ENCODE measurements around the gene KIF5C.

The KIF5C gene

DNA sequence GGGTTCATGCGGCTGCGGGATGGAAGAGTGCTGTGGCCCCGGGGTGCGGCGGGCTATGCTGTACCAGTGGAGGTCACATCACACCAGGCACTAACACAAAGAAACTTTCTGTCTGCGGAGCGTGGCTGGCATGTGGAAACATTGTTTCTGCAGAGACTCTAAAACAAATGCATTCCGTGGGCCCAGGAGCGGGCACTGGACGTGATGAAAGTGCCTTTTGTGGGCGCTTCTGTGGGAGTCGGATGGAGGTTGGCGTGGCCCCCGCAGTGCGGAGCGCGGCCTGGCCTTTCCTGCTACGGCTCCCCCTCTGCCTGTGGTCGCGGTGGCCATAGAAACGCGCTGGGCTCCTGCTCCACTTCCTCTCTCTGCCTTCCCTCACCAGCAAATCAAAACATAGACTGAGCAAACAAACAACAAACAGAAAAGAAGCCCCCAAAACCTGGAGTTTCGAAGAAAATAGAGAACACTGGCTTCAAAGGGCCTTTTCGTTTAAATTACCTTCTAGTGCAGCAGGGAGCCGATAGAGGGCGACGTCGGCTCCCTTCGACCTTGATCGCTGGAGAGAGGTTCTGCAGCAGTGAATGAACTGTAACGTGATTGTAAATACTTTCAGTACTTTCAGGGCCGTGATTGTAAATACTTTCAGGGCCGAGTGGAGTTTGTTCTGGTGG lies 51.4 kb downstream of the KIF5C start:
- DNase-seq (ENCODE audit: low read depth): no peak

GRCh38 chr2:148926981-148927401 lies 52.0 kb downstream of the KIF5C start:
- no peak for DNase-seq (ENCODE audit: low read depth)

DNA sequence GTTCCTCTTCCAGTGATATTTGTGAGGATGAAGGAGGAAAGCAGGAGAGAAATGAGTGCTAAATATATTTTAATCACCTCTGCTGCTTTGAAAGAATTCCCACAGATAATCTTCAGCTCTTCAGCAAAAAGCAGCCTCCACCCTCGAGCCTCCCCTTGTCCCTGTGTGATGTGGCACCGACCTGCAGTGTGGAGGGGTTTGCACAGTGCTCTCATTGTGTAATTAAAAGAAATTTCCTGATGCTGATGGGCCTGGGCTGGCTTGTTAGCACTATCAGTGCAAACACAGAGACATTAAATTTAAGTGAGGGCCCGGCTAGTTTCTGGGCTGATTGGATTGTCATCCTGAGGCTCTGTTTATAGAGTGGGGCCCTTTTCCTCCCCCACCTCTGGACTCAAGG lies 53.4 kb downstream of the KIF5C start:
- no peak for DNase-seq (ENCODE audit: low read depth)

DNA sequence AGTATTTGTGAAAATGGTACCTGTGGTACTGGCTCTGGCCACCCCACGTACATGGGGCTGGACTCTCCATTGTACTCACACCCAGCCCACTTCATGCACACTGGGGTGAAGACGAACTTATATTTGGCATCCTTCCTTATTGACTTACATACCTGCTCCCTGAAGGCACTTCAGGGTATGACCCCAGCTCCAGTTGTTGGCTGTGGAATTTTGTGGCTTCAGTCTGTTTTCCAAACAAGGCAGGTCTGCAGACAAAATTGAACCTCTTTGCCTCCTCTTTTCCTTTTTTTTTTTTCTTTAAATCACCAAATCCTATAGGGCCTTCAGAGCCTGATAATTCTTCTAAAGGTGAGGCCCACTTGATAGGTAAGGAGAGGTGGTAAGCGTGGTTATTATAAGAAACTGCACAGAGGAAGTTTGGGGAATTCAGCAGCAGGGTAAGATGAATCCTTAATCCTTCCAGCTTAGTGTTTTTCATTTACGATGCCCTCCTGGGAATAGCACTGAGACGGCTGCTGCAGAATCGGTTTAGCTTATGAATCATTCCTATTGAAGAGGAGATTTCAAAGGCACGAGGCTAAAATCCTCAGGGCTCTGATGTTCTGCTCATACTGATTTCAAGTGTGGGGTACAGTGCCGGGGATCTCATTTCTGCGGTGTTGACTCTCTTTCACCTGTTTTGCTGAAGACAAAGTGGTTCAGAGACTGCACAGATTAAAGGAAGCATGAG lies 55.2 kb downstream of the KIF5C start:
- no peak for DNase-seq (ENCODE audit: low read depth)

GRCh38 chr2:148932536-148932935 lies 57.5 kb downstream of the KIF5C start:
- DNase-seq (ENCODE audit: low read depth): no peak

DNA sequence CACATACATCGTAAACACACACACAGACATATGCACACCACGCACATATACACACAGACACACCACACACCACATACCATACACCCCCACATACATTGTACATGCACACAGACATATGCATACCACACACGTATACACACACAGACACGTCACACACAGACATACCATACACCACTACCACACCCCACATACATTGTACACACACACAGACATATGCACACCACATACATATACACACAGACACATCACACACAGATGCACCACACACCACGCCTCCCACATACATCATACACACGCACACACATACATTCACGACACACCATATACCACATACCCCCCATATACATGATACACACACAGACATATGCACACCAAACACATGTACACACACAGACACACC lies 58.4 kb downstream of the KIF5C start:
- DNase-seq (ENCODE audit: low read depth): no peak

DNA sequence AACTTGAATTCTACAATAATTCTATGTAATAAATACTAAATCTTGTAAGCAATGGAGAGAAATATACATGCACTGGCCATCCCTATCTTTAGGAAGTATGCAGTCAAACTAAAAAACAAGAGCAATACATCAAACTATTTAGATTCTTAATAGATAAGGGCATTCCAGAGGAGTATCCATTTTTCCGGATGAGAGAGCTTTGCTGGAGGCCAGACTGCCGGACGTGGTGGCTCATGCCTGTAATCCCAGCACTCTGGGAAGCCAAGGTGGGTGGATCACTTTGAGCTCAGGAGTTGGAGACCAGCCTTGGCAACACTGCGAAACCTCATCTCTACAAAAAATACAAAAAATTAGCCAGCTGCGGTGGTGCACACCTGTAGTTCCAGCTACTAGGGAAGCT lies 60.8 kb downstream of the KIF5C start:
- no peak for DNase-seq (ENCODE audit: low read depth)

GRCh38 chr2:148936857-148937450 lies 61.9 kb downstream of the KIF5C start:
- no peak for DNase-seq (ENCODE audit: low read depth)

GRCh38 chr2:148939271-148939670 lies 64.2 kb downstream of the KIF5C start:
- no peak for DNase-seq (ENCODE audit: low read depth)

DNA sequence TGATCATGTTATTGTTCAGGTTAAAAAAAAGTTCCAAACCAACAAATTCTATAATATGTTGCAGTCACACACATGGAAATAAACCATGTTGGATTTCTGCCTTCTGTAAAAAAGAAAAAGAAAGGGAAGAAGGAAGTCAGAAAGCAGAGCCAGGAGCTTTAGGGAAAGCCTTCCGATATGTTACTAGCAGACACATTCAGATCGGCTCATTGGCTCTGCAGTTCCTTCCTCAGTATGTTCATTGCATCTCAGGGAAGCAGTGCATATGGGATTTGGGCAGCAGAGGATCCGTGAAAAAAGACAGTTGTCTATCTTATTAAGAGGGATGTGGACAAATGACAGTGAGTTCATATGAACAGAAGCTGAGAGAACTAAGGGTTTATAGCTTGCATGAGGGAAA lies 68.1 kb downstream of the KIF5C start:
- DNase-seq (ENCODE audit: low read depth): no peak

GRCh38 chr2:148944536-148944935 lies 69.5 kb downstream of the KIF5C start:
- no peak for DNase-seq (ENCODE audit: low read depth)

DNA sequence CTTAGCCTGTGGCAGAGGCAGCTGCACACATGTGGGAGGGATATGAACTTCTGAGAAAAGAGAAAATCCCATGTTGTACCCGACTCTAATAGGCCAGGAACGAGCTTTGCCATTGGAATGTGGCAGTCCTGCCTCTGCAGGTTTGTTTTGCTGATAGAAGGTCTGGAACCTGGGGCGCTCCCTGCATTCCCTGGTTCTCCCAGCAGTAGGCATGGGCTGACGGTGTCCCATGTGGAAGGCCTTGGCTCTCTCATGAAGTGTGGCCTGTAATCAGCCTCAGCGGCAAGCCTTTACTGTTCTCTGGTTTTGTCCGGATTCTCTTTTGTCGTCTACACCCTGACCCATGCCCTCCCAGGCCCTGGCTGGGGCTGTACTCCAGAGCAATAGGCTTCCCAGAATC lies 72.3 kb downstream of the KIF5C start:
- no peak for DNase-seq (ENCODE audit: low read depth)

- DNase-seq (ENCODE audit: low read depth): no peak
Measured at GRCh38 chr2:148948868-148949267, 73.8 kb downstream of the KIF5C start.

DNA sequence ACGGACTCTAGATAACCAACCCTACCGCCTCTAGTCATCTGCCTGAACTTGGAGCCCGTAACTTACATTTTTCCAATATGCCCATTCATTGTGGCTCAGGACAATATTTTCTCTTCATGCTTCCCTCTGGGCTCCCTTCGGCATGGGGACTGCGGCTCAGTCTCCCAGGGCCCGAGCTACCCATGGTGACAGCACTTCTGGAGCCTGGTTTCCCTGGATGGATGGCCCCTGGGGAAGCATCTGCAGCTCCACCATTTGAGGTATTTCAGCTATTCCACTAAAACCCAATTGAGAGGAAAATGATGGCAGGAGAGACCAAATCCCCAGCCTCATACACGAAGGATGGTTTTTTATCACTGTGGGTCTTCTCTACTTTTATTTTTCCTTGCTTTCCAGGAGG lies 74.3 kb downstream of the KIF5C start:
- no peak for DNase-seq (ENCODE audit: low read depth)

DNA sequence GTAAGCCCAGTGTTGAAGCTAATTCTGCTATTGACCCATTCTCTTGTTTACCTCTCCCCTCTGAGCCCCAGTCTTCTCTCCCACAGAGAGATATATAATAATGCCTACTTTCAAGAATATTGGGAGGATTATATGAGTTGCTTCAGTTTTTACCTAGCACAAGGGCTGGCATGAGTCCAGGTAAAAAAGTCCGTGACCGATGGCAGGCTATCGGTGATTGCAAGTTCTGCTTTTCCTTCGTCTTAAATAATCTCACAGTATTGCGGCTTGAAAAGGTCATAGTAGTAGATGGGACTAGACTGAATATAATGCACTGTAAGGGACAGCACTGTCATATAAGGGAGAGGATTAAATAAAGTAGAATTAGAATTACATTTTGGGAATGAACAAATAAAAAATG lies 77.6 kb downstream of the KIF5C start:
- no peak for DNase-seq (ENCODE audit: low read depth)

- DNase-seq (ENCODE audit: low read depth): no peak
Measured at GRCh38 chr2:148953426-148953825, 78.4 kb downstream of the KIF5C start.

- no peak for DNase-seq (ENCODE audit: low read depth)
Measured at GRCh38 chr2:148954536-148954935, 79.5 kb downstream of the KIF5C start.

GRCh38 chr2:148955798-148956197 lies 80.8 kb downstream of the KIF5C start:
- no peak for DNase-seq (ENCODE audit: low read depth)

DNA sequence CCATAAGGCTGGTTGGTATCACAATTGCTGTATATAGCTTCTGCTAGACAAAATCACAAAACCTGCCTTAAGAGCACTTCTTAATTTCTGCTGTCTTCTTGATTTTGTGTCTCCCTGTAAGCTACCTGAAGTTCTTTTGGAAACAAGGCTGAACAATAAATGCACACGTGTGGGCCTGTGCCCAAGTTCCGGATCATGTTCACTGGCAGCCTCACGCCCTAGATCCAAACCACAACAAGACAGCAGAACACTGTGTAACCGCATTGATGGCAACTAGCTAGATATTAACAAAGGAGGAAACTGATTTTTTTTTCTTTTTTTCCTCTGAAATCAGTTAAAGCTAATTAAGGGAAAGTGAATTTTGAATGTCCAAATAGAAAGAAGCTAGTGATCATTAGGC lies 82.0 kb downstream of the KIF5C start:
- DNase-seq (ENCODE audit: low read depth): no peak

- DNase-seq (ENCODE audit: low read depth): no peak
Measured at GRCh38 chr2:148959745-148960144, 84.7 kb downstream of the KIF5C start.

- DNase-seq (ENCODE audit: low read depth): no peak
Measured at GRCh38 chr2:148960483-148960882, 85.5 kb downstream of the KIF5C start.

DNA sequence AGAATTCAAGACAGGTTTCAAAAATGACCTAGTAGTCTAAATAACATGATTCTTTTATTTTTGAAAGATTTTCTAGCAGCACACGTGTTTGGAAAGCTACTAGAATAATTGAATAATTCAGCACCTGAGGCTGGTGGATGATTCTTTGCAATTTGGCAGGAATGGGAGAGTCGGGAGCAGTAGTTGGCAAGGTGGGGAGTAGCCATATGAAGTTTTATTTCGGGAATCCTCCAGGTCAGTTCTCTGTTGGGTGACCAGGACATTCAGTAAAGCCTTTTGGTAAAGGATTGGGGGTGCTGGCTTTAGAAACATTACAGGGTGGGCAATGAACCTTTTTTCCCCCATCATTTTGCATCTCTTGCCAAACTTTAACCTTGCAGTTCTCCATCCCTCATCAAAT lies 88.4 kb downstream of the KIF5C start:
- no peak for DNase-seq (ENCODE audit: low read depth)

GRCh38 chr2:148965623-148966437 lies 90.8 kb downstream of the KIF5C start:
- no peak for DNase-seq (ENCODE audit: low read depth)

Data from GM04504 (cell line).